ENCODE results near the gene PLK5.

GRCh38 chr19:1521636-1522035 is 2.2 kb upstream of the PLK5 start:
- TF ChIP-seq RAD21 (IDR thresholded peaks at IDR 0.05; ENCODE audit: low read length) (no peak), CTCF (conservative IDR thresholded peaks at IDR 0.05; ENCODE audit: low read depth, low read length) (no peak), SMC3 (IDR thresholded peaks at IDR 0.05; ENCODE audit: low read depth, low read length) (no peak), POLR2A (IDR thresholded peaks at IDR 0.05; ENCODE audit: low read depth, low read length) (no peak), FOS (IDR thresholded peaks at IDR 0.05; ENCODE audit: low read depth, low read length) (no peak), BHLHE40 (IDR thresholded peaks at IDR 0.05; ENCODE audit: low read depth, low read length) (no peak), USF2 (IDR thresholded peaks at IDR 0.05; ENCODE audit: low read depth, low read length) (no peak), CHD1 (IDR thresholded peaks at IDR 0.05; ENCODE audit: low read depth, low read length) (no peak), MXI1 (IDR thresholded peaks at IDR 0.05; ENCODE audit: borderline replicate concordance, low read depth, low read length) (no peak), ELK1 (IDR thresholded peaks at IDR 0.05; ENCODE audit: borderline replicate concordance, low read depth, low read length) (no peak), RCOR1 (IDR thresholded peaks at IDR 0.05; ENCODE audit: insufficient replicate concordance, low read length) (no peak), MAFK (IDR thresholded peaks at IDR 0.05; ENCODE audit: low read depth, low read length) (no peak), RFX5 (IDR thresholded peaks at IDR 0.05; ENCODE audit: low read depth, low read length) (no peak)

Data from IMR-90 (cell line).